H1 (cell line): ENCODE results near the gene ARID2. TPM values are rescaled to one million over a fixed set of nuclear protein-coding genes. Genes with fewer than 3 reads are reported as not detected.

Source experiments
- CTCF ChIA-PET: fragments of 300-600 bp; sonication (Branson Sonifier 250); formaldehyde crosslinking; loops from one replicate; lab custom pipeline; 2021; ENCODE audit not compliant: partially characterized antibody; lab: Charles Lee
- POLR2A ChIA-PET: fragments of 300-600 bp; sonication (Branson Sonifier 250); formaldehyde crosslinking; loops from one replicate; lab custom pipeline; 2021; ENCODE audit warnings: inconsistent platforms; ENCODE audit not compliant: partially characterized antibody; lab: Charles Lee
- DNase-seq, 2 experiments: peaks; one replicate each; pipeline versions ENCODE4 v3.0.0 to v3.0.0-alpha.2; 2010 to 2022; ENCODE audit warnings: low spot score in 2 of 2, low read depth in 1 of 2, mixed read lengths in 1 of 2
- FAIRE-seq: peaks from 2 replicates; lab custom pipeline; 2011; peaks lifted over from hg19 to GRCh38; lab: Jason Lieb, UNC
- H2AFZ ChIP-seq: 2 replicates; pipeline ENCODE4 v1.8.1; 2012; ENCODE audit warnings: low read length, inconsistent platforms
- H2AK5ac ChIP-seq: 2 replicates; pipeline ENCODE4 v1.6.1; 2013; ENCODE audit warnings: low read depth, low read length
- H2BK120ac ChIP-seq: replicated peaks from 2 replicates; pipeline ENCODE3; 2013; ENCODE audit warnings: low read depth, low read length, inconsistent platforms
- H2BK12ac ChIP-seq: 2 replicates; pipeline ENCODE4 v1.6.1; 2013; ENCODE audit warnings: low read depth, low read length
- H2BK15ac ChIP-seq: 2 replicates; pipeline ENCODE4 v1.6.1; 2013; ENCODE audit warnings: low read length
- H2BK20ac ChIP-seq: 2 replicates; pipeline ENCODE4 v1.6.1; 2013; ENCODE audit warnings: low read length
- H2BK5ac ChIP-seq: 2 replicates; pipeline ENCODE4 v1.6.1; 2013; ENCODE audit warnings: low read depth, low read length
- H3K14ac ChIP-seq: 2 replicates; pipeline ENCODE4 v1.6.1; 2013; ENCODE audit warnings: inconsistent platforms; ENCODE audit not compliant: insufficient read length
- H3K18ac ChIP-seq: 2 replicates; pipeline ENCODE4 v1.6.1; 2013; ENCODE audit warnings: low read length; ENCODE audit errors: extremely low read depth
- H3K23ac ChIP-seq: 2 replicates; pipeline ENCODE4 v1.6.1; 2013; ENCODE audit warnings: inconsistent platforms; ENCODE audit not compliant: insufficient read length
- H3K23me2 ChIP-seq: 2 replicates; pipeline ENCODE4 v1.6.1; 2013; ENCODE audit warnings: low read depth, low read length
- H3K27ac ChIP-seq: 2 replicates; pipeline ENCODE4 v1.6.1; 2011; ENCODE audit warnings: low read depth, low read length, inconsistent platforms
- H3K27me3 ChIP-seq, 4 experiments: replicated peaks in 1 of 4; 1 replicate in 1 of 4; 2 replicates in 3 of 4; pipeline versions ENCODE4 v1.6.1 to v1.8.1; 2011 to 2013; ENCODE audit warnings: low read length in 3 of 4, mild to moderate bottlenecking in 3 of 4, inconsistent platforms in 2 of 4, mixed read lengths in 2 of 4, moderate library complexity in 1 of 4; ENCODE audit not compliant: control insufficient read depth in 3 of 4, insufficient read depth in 3 of 4; ENCODE audit errors: extremely low read depth in 1 of 4
- H3K36me3 ChIP-seq, 4 experiments: 2 replicates each; pipeline versions ENCODE4 v1.6.1 to v1.8.1; 2011 to 2013; ENCODE audit warnings: mild to moderate bottlenecking in 4 of 4, low read length in 3 of 4, moderate library complexity in 2 of 4, control low read depth in 1 of 4, inconsistent platforms in 1 of 4; ENCODE audit not compliant: insufficient read depth in 4 of 4, control insufficient read depth in 2 of 4
- H3K4ac ChIP-seq: replicated peaks from 2 replicates; pipeline ENCODE3; 2013; ENCODE audit warnings: low read length, low read depth, mixed read lengths, inconsistent platforms; ENCODE audit not compliant: insufficient read length
- H3K4me1 ChIP-seq, 4 experiments: replicated peaks in 1 of 4; 1 replicate in 1 of 4; 2 replicates in 3 of 4; pipeline versions ENCODE4 v1.6.1 to v1.8.1; 2011 to 2013; ENCODE audit warnings: low read length in 3 of 4, inconsistent platforms in 2 of 4, mixed read lengths in 1 of 4; ENCODE audit not compliant: insufficient read depth in 4 of 4, control insufficient read depth in 3 of 4
- H3K4me2 ChIP-seq, 2 experiments: 2 replicates each; pipeline versions ENCODE4 v1.6.1 to v1.8.1; 2011 to 2013; ENCODE audit warnings: low read depth in 2 of 2, low read length in 2 of 2, control low read depth in 1 of 2, inconsistent platforms in 1 of 2, mild to moderate bottlenecking in 1 of 2; ENCODE audit not compliant: insufficient read depth in 1 of 2
- H3K4me3 ChIP-seq, 4 experiments: fragments of 200-600, 300-600 bp in 1 of 4; sonication (generic), shearing (Covaris generic), sonication (Bioruptor Twin) in 1 of 4; 2 replicates each; pipeline versions ENCODE4 v1.5.1 to v1.8.1; 2011 to 2016; ENCODE audit warnings: low read length in 4 of 4, low read depth in 3 of 4, control low read depth in 2 of 4, inconsistent platforms in 2 of 4, mild to moderate bottlenecking in 2 of 4, mixed read lengths in 1 of 4, moderate library complexity in 1 of 4; ENCODE audit not compliant: insufficient read depth in 2 of 4; ENCODE audit errors: extremely low read depth in 1 of 4
- H3K56ac ChIP-seq: replicated peaks from 2 replicates; pipeline ENCODE3; 2013; ENCODE audit warnings: low read depth, mild to moderate bottlenecking, mixed read lengths, low read length, inconsistent platforms; ENCODE audit not compliant: insufficient read length
- H3K79me1 ChIP-seq: 2 replicates; pipeline ENCODE4 v1.6.1; 2013; ENCODE audit warnings: low read depth, low read length, control low read depth
- H3K79me2 ChIP-seq, 2 experiments: 2 replicates each; pipeline versions ENCODE4 v1.6.1 to v1.8.1; 2012 to 2013; ENCODE audit warnings: low read length in 2 of 2, mild to moderate bottlenecking in 2 of 2, inconsistent platforms in 1 of 2; ENCODE audit not compliant: insufficient read depth in 2 of 2, control insufficient read depth in 1 of 2
- H3K9ac ChIP-seq, 4 experiments: replicated peaks in 1 of 4; 1 replicate in 1 of 4; 2 replicates in 3 of 4; pipeline versions ENCODE4 v1.6.1 to v1.8.1; 2011 to 2013; ENCODE audit warnings: low read depth in 3 of 4, low read length in 3 of 4, control low read depth in 2 of 4, mild to moderate bottlenecking in 2 of 4, moderate library complexity in 2 of 4, inconsistent platforms in 1 of 4; ENCODE audit errors: extremely low read depth in 1 of 4
- H3K9me3 ChIP-seq, 2 experiments: 2 replicates each; pipeline versions ENCODE4 v1.6.1 to v1.8.1; 2012 to 2013; ENCODE audit warnings: mild to moderate bottlenecking in 2 of 2, moderate library complexity in 2 of 2, control low read depth in 1 of 2, inconsistent platforms in 1 of 2, low read depth in 1 of 2, low read length in 1 of 2, mixed read lengths in 1 of 2; ENCODE audit not compliant: insufficient read depth in 2 of 2
- H4K20me1 ChIP-seq, 2 experiments: replicated peaks in 1 of 2; 2 replicates each; pipeline versions ENCODE3 to v1.8.1; 2011 to 2013; ENCODE audit warnings: inconsistent platforms in 2 of 2, low read length in 2 of 2, mild to moderate bottlenecking in 1 of 2; ENCODE audit not compliant: insufficient read depth in 2 of 2, control insufficient read depth in 1 of 2
- H4K5ac ChIP-seq: 2 replicates; pipeline ENCODE4 v1.6.1; 2013; ENCODE audit warnings: low read length, low read depth, mixed read lengths, inconsistent platforms; ENCODE audit not compliant: insufficient read length
- H4K8ac ChIP-seq: 2 replicates; pipeline ENCODE4 v1.8.0; 2013; ENCODE audit warnings: mild to moderate bottlenecking, moderate library complexity, low read length, inconsistent platforms; ENCODE audit not compliant: insufficient read depth; ENCODE audit errors: extremely low read depth
- H4K91ac ChIP-seq: replicated peaks from 2 replicates; pipeline ENCODE3; 2013; ENCODE audit warnings: low read length, mixed read lengths, inconsistent platforms; ENCODE audit not compliant: insufficient read length
- CHD1 ChIP-seq: IDR thresholded peaks from 2 replicates; pipeline ENCODE4 v1.6.1; 2012; ENCODE audit warnings: low read depth, low read length, improper control_type of control experiment
- EGR1 ChIP-seq: IDR thresholded peaks from 2 replicates; pipeline ENCODE4 v1.6.1; 2011; ENCODE audit warnings: low read depth, low read length, borderline replicate concordance
- FOSL1 ChIP-seq: IDR thresholded peaks from 2 replicates; pipeline ENCODE4 v1.6.1; 2011; ENCODE audit warnings: mild to moderate bottlenecking, low read depth, low read length, moderate library complexity; ENCODE audit not compliant: insufficient read depth
- GTF2F1 ChIP-seq: IDR thresholded peaks from 2 replicates; pipeline ENCODE4 v1.6.1; 2012; ENCODE audit warnings: low read depth, low read length, improper control_type of control experiment, borderline replicate concordance
- NANOG ChIP-seq: IDR thresholded peaks from 2 replicates; pipeline ENCODE4 v1.6.1; 2011; ENCODE audit warnings: low read length, low read depth, mild to moderate bottlenecking, inconsistent platforms; ENCODE audit not compliant: insufficient read depth, poor library complexity, severe bottlenecking
- PHF8 ChIP-seq: fragments of 200-600 bp; sonication (generic); conservative IDR thresholded peaks from 2 replicates; pipeline ENCODE4 v1.7.1; 2012; ENCODE audit warnings: low read depth, mild to moderate bottlenecking, inconsistent platforms, low read length, moderate library complexity
- RAD21 ChIP-seq, 2 experiments: IDR thresholded peaks in 1 of 2; conservative IDR thresholded peaks in 1 of 2; 2 replicates each; pipeline ENCODE4 v1.6.1; 2011; ENCODE audit warnings: low read depth in 2 of 2, low read length in 2 of 2, improper control_type of control experiment in 1 of 2, inconsistent platforms in 1 of 2, mild to moderate bottlenecking in 1 of 2, moderate library complexity in 1 of 2
- RBBP5 ChIP-seq: IDR thresholded peaks from 2 replicates; pipeline ENCODE4 v1.7.1; 2012; ENCODE audit warnings: low read depth, mild to moderate bottlenecking, inconsistent platforms, low read length, moderate library complexity, borderline replicate concordance
- SP1 ChIP-seq: IDR thresholded peaks from 2 replicates; pipeline ENCODE4 v1.6.1; 2011; ENCODE audit warnings: low read depth, low read length
- polyA plus RNA-seq, 7 experiments: library from polyadenylated mRNA; depleted of rRNA in 3 of 7; stranded (reverse) in 5 of 7; unstranded in 2 of 7; fragments of >200 nt in 5 of 7; fragments of 200-250 nt in 2 of 7; gene quantifications; 1 replicate in 5 of 7; 2 replicates in 1 of 7; 4 replicates in 1 of 7; pipeline versions ENCODE4 v1.2.1 to v1.2.3, GENCODE V29; 2011 to 2013; ENCODE audit warnings: missing spikeins in 2 of 7, mixed read lengths in 2 of 7
- total RNA-seq: library from RNA; stranded (reverse); fragmentation: NEBNext Ultra II Directional; extraction: Animal tissue kit (Norgen Biotek cat#: 25700); gene quantifications from 2 replicates; pipeline ENCODE4 v1.2.1, GENCODE V29; 2021

The ARID2 gene
- total and polyA plus RNA-seq, 2 of the 8 experiments (the other 6 are each of a cell fraction or from before 2014, with no cell fraction given) = 32.0 to 45.2 TPM

GRCh38 chr12:45732936-45733335 is 3.4 kb downstream of the ARID2 start (continued):
- TF ChIP-seq GTF2F1 = no peak

GRCh38 chr12:45737638-45738037 is 8.1 kb downstream of the ARID2 start:
- Histone ChIP-seq H2BK15ac (no peak overlapping the region), H3K4me2 (no peak overlapping the region), H2BK5ac (no peak overlapping the region), H3K27ac (no peak overlapping the region), H4K5ac (no peak overlapping the region), H3K9ac (no peak overlapping the region), H3K18ac (no peak overlapping the region), H3K56ac (no peak overlapping the region), H3K23me2 (no peaks in the 10 kb centered on the region), H4K8ac (no peak overlapping the region), H3K9me3 (peaks cover 0 to 19% of the 10 kb centered on the region in 2 experiments; a peak in 3 of 4 replicates), H4K91ac (no peak overlapping the region), H3K27me3 (no peaks in the 10 kb centered on the region), H2BK20ac (no peak overlapping the region), H3K4me3 (no peak overlapping the region), H2AK5ac (no peak overlapping the region), H2BK120ac (no peak overlapping the region), H3K79me2 (peaks cover 20 to 100% of the 10 kb centered on the region in 2 experiments; a peak in 3 of 4 replicates), H2AFZ (no peak overlapping the region), H3K14ac (no peak overlapping the region), H3K79me1 (no peaks in the 10 kb centered on the region), H3K23ac (no peak overlapping the region), H3K4me1 (no peaks in the 10 kb centered on the region), H3K4ac (no peak overlapping the region), H3K36me3 (peaks cover 0 to 36% (median 9%) of the 10 kb centered on the region in 4 experiments; a peak in 5 of 8 replicates), H2BK12ac (no peak overlapping the region), H4K20me1 (no peaks in the 10 kb centered on the region)
- no peak for DNase-seq
- no peak for FAIRE-seq
- ChIA-PET POLR2A (interaction anchor here (0.9 to 1.1 kb wide), 2 partner anchors 8 to 10 kb away, joined by 6 to 8 read pairs; partner anchors contain the start of gene ARID2), CTCF (no interaction called here)
- TF ChIP-seq NANOG (no peak), CHD1 (no peak), EGR1 (no peak), PHF8 (no peak), SP1 (no peak), RAD21 (IDR thresholded peaks at IDR 0.05 in 1 of 2, conservative IDR thresholded peaks at IDR 0.05 in 1 of 2; ENCODE audit: low read depth in 2 of 2, low read length in 2 of 2) (no peak), FOSL1 (no peak), RBBP5 (no peak)
